Lower leg skin (tissue), 3 donors: Measurements from ENCODE around the gene BHLHE40.

ENCODE experiments used
- CTCF ChIP-seq, 3 donors: fragments of 450-650 bp; IDR thresholded peaks; one replicate each; pipeline ENCODE4 v1.5.1; 2016; ENCODE audit warnings: antibody characterized with exemption in 3 of 3, mild to moderate bottlenecking in 3 of 3, moderate library complexity in 2 of 3
- POLR2A ChIP-seq, 2 donors: fragments of 450-650 bp; IDR thresholded peaks; one replicate each; pipeline ENCODE4 v1.6.1; 2016 to 2017; ENCODE audit warnings: antibody characterized with exemption in 2 of 2, mild to moderate bottlenecking in 1 of 2, moderate library complexity in 1 of 2

- TF ChIP-seq POLR2A (IDR thresholded peaks at IDR 0.05) (no peak), CTCF (IDR thresholded peaks at IDR 0.05) (no peak)
These were observed 12.9 kb downstream of the BHLHE40 start for GRCh38 chr3:4992118-4992517.
